GM23338 (cell line): ENCODE data around the gene PSORS1C2. TPM values are rescaled to one million over a fixed set of nuclear protein-coding genes. Genes with fewer than 3 reads are reported as not detected.

Source experiments
- ATAC-seq: fragments of 200-7000 bp; cut with Tn5 transposase; 3 replicates; pipeline ENCODE4 v1.9.1; 2020
- DNase-seq: peaks from one replicate; pipeline ENCODE4 v3.0.0-alpha.2; 2015; ENCODE audit warnings: low spot score
- H2AFZ ChIP-seq: fragments of 200-600 bp; sonication (generic); 2 replicates; pipeline ENCODE4 v1.8.0; 2016; ENCODE audit warnings: antibody characterized with exemption, mild to moderate bottlenecking, moderate library complexity
- H3F3A ChIP-seq: fragments of 200-600 bp; sonication (generic); replicated peaks from 2 replicates; pipeline ENCODE4 v1.8.0; 2017; ENCODE audit warnings: antibody characterized with exemption, mixed run types, low read depth
- H3K27ac ChIP-seq: fragments of 200-600 bp; sonication (generic); 2 replicates; pipeline ENCODE4 v1.6.1; 2016; ENCODE audit warnings: low read depth
- H3K27me3 ChIP-seq: fragments of 200-600 bp; sonication (generic); 2 replicates; pipeline ENCODE4 v1.8.0; 2016; ENCODE audit warnings: mild to moderate bottlenecking, mixed run types, moderate library complexity; ENCODE audit not compliant: insufficient read depth
- H3K36me3 ChIP-seq: fragments of 200-600 bp; sonication (generic); 2 replicates; pipeline ENCODE4 v1.8.0; 2016; ENCODE audit warnings: mild to moderate bottlenecking; ENCODE audit not compliant: insufficient read depth
- H3K4me1 ChIP-seq: fragments of 200-600 bp; sonication (generic); 2 replicates; pipeline ENCODE4 v1.8.0; 2016; ENCODE audit warnings: mild to moderate bottlenecking, moderate library complexity; ENCODE audit not compliant: insufficient read depth
- H3K4me2 ChIP-seq: fragments of 200-600 bp; sonication (generic); 2 replicates; pipeline ENCODE4 v1.7.1; 2017; ENCODE audit warnings: mixed run types
- H3K4me3 ChIP-seq: fragments of 200-600 bp; sonication (generic); 2 replicates; pipeline ENCODE4 v1.6.1; 2016; ENCODE audit warnings: mixed run types
- H3K79me2 ChIP-seq: fragments of 200-600 bp; sonication (generic); replicated peaks from 2 replicates; pipeline ENCODE4 v1.8.0; 2017; ENCODE audit warnings: mild to moderate bottlenecking; ENCODE audit not compliant: insufficient read depth
- H3K9me2 ChIP-seq: fragments of 200-600 bp; sonication (generic); 2 replicates; pipeline ENCODE4 v1.8.0; 2017; ENCODE audit not compliant: insufficient read depth
- H4K20me1 ChIP-seq: fragments of 200-600 bp; sonication (generic); replicated peaks from 2 replicates; pipeline ENCODE4 v1.8.0; 2017; ENCODE audit warnings: mild to moderate bottlenecking; ENCODE audit not compliant: insufficient read depth
- H3K27ac Mint-ChIP-seq: 2 replicates; pipeline ENCODE4 v1.8.0; 2020; ENCODE audit warnings: inconsistent platforms, mild to moderate bottlenecking, moderate library complexity, mixed read lengths
- H3K27me3 Mint-ChIP-seq: 3 replicates; pipeline ENCODE4 v1.8.0; 2022; ENCODE audit warnings: low read depth, mild to moderate bottlenecking, moderate library complexity, mixed read lengths, inconsistent platforms; ENCODE audit not compliant: insufficient read depth, poor library complexity
- H3K36me3 Mint-ChIP-seq: 3 replicates; pipeline ENCODE4 v1.8.0; 2021; ENCODE audit warnings: low read depth, mild to moderate bottlenecking, inconsistent platforms, moderate library complexity, mixed read lengths
- H3K4me1 Mint-ChIP-seq: 3 replicates; pipeline ENCODE4 v1.8.0; 2020; ENCODE audit warnings: mild to moderate bottlenecking, inconsistent platforms, mixed read lengths
- H3K4me3 Mint-ChIP-seq: 3 replicates; pipeline ENCODE4 v1.8.0; 2021; ENCODE audit warnings: moderate library complexity, mild to moderate bottlenecking, inconsistent platforms, mixed read lengths
- H3K9me3 Mint-ChIP-seq: 3 replicates; pipeline ENCODE4 v1.8.0; 2020; ENCODE audit warnings: moderate library complexity, mild to moderate bottlenecking, inconsistent platforms, mixed read lengths
- CREB1 ChIP-seq: fragments of 250-450 bp; sonication (Bioruptor Pico); IDR thresholded peaks from 2 replicates; pipeline ENCODE4 v1.5.0; 2020; ENCODE audit warnings: low read depth, mild to moderate bottlenecking, moderate library complexity
- CTCF ChIP-seq, 2 experiments: fragments of 200-600 bp in 1 of 2; sonication (generic) in 1 of 2; conservative IDR thresholded peaks; 2 replicates each; pipeline versions ENCODE4 v1.5.1 to v1.6.1; 2016 to 2017; ENCODE audit warnings: antibody characterized with exemption in 2 of 2, low read depth in 2 of 2, mild to moderate bottlenecking in 2 of 2, moderate library complexity in 1 of 2
- ETS1 ChIP-seq: IDR thresholded peaks from 2 replicates; pipeline ENCODE4 v1.6.1; 2016; ENCODE audit warnings: antibody characterized with exemption
- EZH2 ChIP-seq: fragments of 200-600 bp; sonication (generic); IDR thresholded peaks from one replicate; pipeline ENCODE4 v1.8.0; 2017; ENCODE audit warnings: antibody characterized with exemption, mild to moderate bottlenecking, low read depth; ENCODE audit not compliant: unreplicated experiment
- EZH2phosphoT487 ChIP-seq: fragments of 200-600 bp; sonication (generic); IDR thresholded peaks from one replicate; pipeline ENCODE4 v1.8.1; 2018; ENCODE audit warnings: antibody characterized with exemption; ENCODE audit not compliant: unreplicated experiment
- JUNB ChIP-seq: IDR thresholded peaks from one replicate; pipeline ENCODE4 v1.6.1; 2016; ENCODE audit warnings: antibody characterized with exemption; ENCODE audit not compliant: unreplicated experiment
- NANOG ChIP-seq: IDR thresholded peaks from 2 replicates; pipeline ENCODE4 v1.6.1; 2016; ENCODE audit warnings: antibody characterized with exemption, borderline replicate concordance
- POLR2AphosphoS5 ChIP-seq: IDR thresholded peaks from 2 replicates; pipeline ENCODE4 v1.6.1; 2016; ENCODE audit warnings: antibody characterized with exemption, low read depth
- REST ChIP-seq: IDR thresholded peaks from one replicate; pipeline ENCODE4 v1.6.1; 2018; ENCODE audit warnings: antibody characterized with exemption; ENCODE audit not compliant: unreplicated experiment
- STAT1 ChIP-seq: IDR thresholded peaks from one replicate; pipeline ENCODE4 v1.6.1; 2016; ENCODE audit warnings: antibody characterized with exemption; ENCODE audit not compliant: unreplicated experiment
- ZNF114 ChIP-seq: fragments of 250-450 bp; sonication (Bioruptor Pico); IDR thresholded peaks from 2 replicates; pipeline ENCODE4 v1.5.0; 2020; ENCODE audit warnings: mild to moderate bottlenecking, moderate library complexity
- ZNF331 ChIP-seq: fragments of 250-450 bp; sonication (Bioruptor Pico); IDR thresholded peaks from 2 replicates; pipeline ENCODE4 v1.5.0; 2020; ENCODE audit warnings: low read depth, mild to moderate bottlenecking, moderate library complexity
- ZNF462 ChIP-seq: fragments of 250-450 bp; sonication (Bioruptor Pico); IDR thresholded peaks from 2 replicates; pipeline ENCODE4 v1.5.0; 2020; ENCODE audit warnings: mild to moderate bottlenecking, moderate library complexity
- polyA plus RNA-seq: library from polyadenylated mRNA; unstranded; fragments of >200 nt; fragmentation: Nextera tagmentation; extraction: Ambion mirVana; gene quantifications from 2 replicates; pipeline ENCODE4 v1.2.1, GENCODE V29; 2016
- total RNA-seq: library from RNA; depleted of rRNA; stranded (reverse); fragments of >200 nt; shearing (Covaris generic); gene quantifications from 2 replicates; pipeline ENCODE4 v1.2.3, GENCODE V29; 2014

PSORS1C2 gene
- total and polyA plus RNA-seq, 2 experiments from 2014 or later = 0.47 TPM; not detected in 1

- Histone ChIP-seq H3K79me2 (no peaks in the 10 kb centered on the region; the same call in 1 of the 2 replicates), H4K20me1 (no peaks in the 10 kb centered on the region), H3K4me2 (no peak overlapping the region), H3K4me3 (no peak overlapping the region), H3K9me2 (no peaks in the 10 kb centered on the region), H2AFZ (no peak overlapping the region), H3K27ac (0 out of 2 replicates have a peak overlapping the region, but pooled peaks have one; percentile 14), H3K27me3 (no peaks in the 10 kb centered on the region), H3K36me3 (no peaks in the 10 kb centered on the region), H3K4me1 (peaks cover 44% of the 10 kb centered on the region), H3F3A (no peaks in the 10 kb centered on the region)
- ATAC-seq (no peak), DNase-seq (no peak)
- no peak overlapping the region for H3K4me3 Mint-ChIP-seq
- TF ChIP-seq JUNB (no peak), EZH2 (no peak), POLR2AphosphoS5 (no peak), ZNF331 (no peak), ZNF114 (CRISPR knock-in tag) (no peak), EZH2phosphoT487 (no peak), CTCF (conservative IDR thresholded peaks at IDR 0.05; ENCODE audit: low read depth in 2 of 2) (no peak), STAT1 (no peak), NANOG (no peak), ZNF462 (CRISPR knock-in tag) (no peak), ETS1 (no peak), REST (no peak), CREB1 (no peak)
- H3K4me1 Mint-ChIP-seq = peaks cover 32% of the 10 kb centered on the region
- H3K27me3 Mint-ChIP-seq = peaks cover 8% of the 10 kb centered on the region
- H3K36me3 Mint-ChIP-seq = peaks cover 6% of the 10 kb centered on the region; the same call in 2 of the 3 replicates
- H3K27ac Mint-ChIP-seq = no peak overlapping the region
- H3K9me3 Mint-ChIP-seq = peaks cover 6% of the 10 kb centered on the region; the same call in 2 of the 3 replicates
Observed at GRCh38 chr6:31187780-31188194, 48.9 kb upstream of the PSORS1C2 start.
